GM12875 (cell line): ENCODE results near the gene TNFRSF9.

Source experiments
- H3K4me3 ChIP-seq: one replicate; pipeline ENCODE4 v1.5.1; 2011; ENCODE audit warnings: low read depth, low read length, control low read depth
- TF ChIP-seq, protein P1 (sequence below): IDR thresholded peaks from 2 replicates; pipeline ENCODE4 v1.5.1; 2011; ENCODE audit warnings: low read depth, mild to moderate bottlenecking, control low read depth, inconsistent platforms, low read length, moderate library complexity, borderline replicate concordance; ENCODE audit not compliant: insufficient read depth

TNFRSF9 gene

GRCh38 chr1:7873801-7874795 is 66.5 kb downstream of the TNFRSF9 start:
- TF ChIP-seq, protein P1, sequence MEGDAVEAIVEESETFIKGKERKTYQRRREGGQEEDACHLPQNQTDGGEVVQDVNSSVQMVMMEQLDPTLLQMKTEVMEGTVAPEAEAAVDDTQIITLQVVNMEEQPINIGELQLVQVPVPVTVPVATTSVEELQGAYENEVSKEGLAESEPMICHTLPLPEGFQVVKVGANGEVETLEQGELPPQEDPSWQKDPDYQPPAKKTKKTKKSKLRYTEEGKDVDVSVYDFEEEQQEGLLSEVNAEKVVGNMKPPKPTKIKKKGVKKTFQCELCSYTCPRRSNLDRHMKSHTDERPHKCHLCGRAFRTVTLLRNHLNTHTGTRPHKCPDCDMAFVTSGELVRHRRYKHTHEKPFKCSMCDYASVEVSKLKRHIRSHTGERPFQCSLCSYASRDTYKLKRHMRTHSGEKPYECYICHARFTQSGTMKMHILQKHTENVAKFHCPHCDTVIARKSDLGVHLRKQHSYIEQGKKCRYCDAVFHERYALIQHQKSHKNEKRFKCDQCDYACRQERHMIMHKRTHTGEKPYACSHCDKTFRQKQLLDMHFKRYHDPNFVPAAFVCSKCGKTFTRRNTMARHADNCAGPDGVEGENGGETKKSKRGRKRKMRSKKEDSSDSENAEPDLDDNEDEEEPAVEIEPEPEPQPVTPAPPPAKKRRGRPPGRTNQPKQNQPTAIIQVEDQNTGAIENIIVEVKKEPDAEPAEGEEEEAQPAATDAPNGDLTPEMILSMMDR = no peak
- no peak overlapping the region for H3K4me3 ChIP-seq

GRCh38 chr1:7871136-7871535 is 69.5 kb downstream of the TNFRSF9 start:
- TF ChIP-seq, protein P1 = no peak
- no peak overlapping the region for H3K4me3 ChIP-seq

DNA sequence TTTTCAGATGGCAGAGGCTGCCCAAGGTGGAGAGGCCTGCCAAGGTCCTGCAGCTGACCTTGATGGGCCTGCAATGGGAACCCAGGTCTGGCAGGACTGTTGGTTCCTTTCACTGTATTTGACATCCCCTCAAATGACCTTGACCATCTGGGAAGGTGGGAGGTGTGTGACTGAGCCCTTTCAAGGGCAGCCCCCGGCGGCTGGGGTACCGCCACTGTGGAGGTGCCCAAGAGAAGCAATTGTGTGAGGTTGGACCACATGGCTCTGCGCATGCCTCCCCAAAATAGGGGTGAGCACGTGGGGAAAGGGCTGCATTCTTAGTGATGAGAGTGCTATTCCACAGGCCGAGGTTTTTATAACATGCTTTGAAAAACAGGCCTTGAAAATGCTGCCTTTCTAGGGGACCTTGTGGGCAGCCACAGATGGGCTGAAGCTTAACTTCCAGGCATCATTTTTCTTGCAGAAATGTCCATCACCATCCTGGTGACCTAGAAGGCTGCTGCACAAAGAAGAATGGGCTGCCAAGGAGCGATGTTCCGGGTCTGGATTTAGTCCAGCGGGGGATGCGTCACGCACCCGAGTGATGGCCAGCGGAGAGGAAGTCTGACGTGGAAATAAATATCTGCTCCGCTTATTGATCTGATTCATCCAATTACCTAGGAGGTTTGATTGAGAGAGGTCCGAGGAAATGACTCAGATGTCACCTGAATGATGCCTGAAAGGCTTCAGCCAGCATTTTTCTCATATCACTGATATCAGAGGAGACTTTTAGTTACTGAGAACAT is 71.3 kb downstream of the TNFRSF9 start:
- TF ChIP-seq, protein P1 = no peak
- no peak overlapping the region for H3K4me3 ChIP-seq

- TF ChIP-seq, protein P1 = no peak
- no peak overlapping the region for H3K4me3 ChIP-seq
These were observed 72.4 kb downstream of the TNFRSF9 start for GRCh38 chr1:7868070-7868780.

DNA sequence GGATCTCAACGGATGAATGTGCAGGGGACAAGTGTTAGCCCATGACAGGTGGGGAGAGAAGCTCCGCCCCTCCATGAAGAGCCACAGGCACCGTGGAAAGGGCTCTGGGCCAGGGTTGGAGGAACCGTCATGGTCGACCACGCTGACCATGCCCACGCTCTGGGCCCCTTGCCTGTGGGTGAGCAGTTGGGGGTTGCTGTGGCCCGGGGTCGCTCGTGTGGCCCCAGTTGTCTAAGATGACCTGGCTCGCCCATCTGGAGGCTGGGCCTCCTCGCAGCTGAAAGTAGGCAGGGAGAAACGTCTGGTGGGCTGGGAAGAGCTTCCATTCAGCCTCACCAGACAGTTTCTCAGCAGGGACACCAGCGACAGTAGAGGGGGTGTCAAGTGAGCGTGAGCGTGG is 74.7 kb downstream of the TNFRSF9 start:
- no peak overlapping the region for H3K4me3 ChIP-seq
- TF ChIP-seq, protein P1 = no peak
